Esophagus muscularis mucosa (tissue), 3 donors: Measurements from ENCODE around the gene SLC25A44.

Experiments
- POLR2A ChIP-seq: fragments of 450-650 bp; IDR thresholded peaks from one replicate; pipeline ENCODE4 v1.6.1; 2017; ENCODE audit warnings: antibody characterized with exemption, moderate library complexity, mild to moderate bottlenecking, low read depth
- TF ChIP-seq, protein P1 (sequence below), 3 experiments: fragments of 200-600 bp in 2 of 3; fragments of 450-650 bp in 1 of 3; sonication (generic) in 2 of 3; IDR thresholded peaks; one replicate each; pipeline ENCODE4 v1.5.1; 2017 to 2019; ENCODE audit warnings: antibody characterized with exemption in 3 of 3, mild to moderate bottlenecking in 2 of 3, moderate library complexity in 1 of 3

DNA sequence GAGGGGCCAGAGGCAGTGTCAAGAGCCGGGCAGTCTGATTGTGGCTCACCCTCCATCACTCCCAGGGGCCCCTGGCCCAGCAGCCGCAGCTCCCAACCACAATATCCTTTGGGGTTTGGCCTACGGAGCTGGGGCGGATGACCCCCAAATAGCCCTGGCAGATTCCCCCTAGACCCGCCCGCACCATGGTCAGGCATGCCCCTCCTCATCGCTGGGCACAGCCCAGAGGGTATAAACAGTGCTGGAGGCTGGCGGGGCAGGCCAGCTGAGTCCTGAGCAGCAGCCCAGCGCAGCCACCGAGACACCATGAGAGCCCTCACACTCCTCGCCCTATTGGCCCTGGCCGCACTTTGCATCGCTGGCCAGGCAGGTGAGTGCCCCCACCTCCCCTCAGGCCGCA is 48.0 kb downstream of the SLC25A44 start, which contains the start of gene BGLAP:
- TF ChIP-seq, protein P1, sequence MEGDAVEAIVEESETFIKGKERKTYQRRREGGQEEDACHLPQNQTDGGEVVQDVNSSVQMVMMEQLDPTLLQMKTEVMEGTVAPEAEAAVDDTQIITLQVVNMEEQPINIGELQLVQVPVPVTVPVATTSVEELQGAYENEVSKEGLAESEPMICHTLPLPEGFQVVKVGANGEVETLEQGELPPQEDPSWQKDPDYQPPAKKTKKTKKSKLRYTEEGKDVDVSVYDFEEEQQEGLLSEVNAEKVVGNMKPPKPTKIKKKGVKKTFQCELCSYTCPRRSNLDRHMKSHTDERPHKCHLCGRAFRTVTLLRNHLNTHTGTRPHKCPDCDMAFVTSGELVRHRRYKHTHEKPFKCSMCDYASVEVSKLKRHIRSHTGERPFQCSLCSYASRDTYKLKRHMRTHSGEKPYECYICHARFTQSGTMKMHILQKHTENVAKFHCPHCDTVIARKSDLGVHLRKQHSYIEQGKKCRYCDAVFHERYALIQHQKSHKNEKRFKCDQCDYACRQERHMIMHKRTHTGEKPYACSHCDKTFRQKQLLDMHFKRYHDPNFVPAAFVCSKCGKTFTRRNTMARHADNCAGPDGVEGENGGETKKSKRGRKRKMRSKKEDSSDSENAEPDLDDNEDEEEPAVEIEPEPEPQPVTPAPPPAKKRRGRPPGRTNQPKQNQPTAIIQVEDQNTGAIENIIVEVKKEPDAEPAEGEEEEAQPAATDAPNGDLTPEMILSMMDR (IDR thresholded peaks at IDR 0.05), result no peak
- TF ChIP-seq POLR2A, result no peak
